Ishikawa (cell line): ENCODE measurements around the gene S100A4.

Experiments
- TF ChIP-seq, protein P1 (sequence below): IDR thresholded peaks from 2 replicates; pipeline ENCODE4 v1.6.1; 2012; ENCODE audit warnings: low read depth, mild to moderate bottlenecking
- TF ChIP-seq, protein P2 (sequence below): IDR thresholded peaks from 2 replicates; pipeline ENCODE4 v1.6.1; 2012

DNA sequence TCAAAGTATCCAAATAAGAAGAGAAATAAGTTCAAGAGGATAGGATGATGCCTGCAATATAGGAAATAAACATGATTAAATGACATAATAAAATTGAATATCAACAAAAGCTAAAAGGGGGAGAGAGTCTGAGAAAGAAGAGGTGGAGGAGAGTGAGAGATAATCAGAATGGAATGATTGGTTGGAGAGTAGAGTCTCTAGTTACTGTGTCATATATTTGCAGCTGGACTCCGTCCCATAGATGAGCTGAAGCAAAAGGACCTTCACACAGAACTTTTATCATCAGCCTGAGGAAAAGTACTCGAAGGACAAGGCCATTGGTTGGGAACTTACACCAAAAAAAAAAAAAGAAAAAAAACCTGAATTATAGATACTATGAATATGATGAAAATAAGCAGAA lies 42.9 kb upstream of the S100A4 start:
- TF ChIP-seq, protein P1, sequence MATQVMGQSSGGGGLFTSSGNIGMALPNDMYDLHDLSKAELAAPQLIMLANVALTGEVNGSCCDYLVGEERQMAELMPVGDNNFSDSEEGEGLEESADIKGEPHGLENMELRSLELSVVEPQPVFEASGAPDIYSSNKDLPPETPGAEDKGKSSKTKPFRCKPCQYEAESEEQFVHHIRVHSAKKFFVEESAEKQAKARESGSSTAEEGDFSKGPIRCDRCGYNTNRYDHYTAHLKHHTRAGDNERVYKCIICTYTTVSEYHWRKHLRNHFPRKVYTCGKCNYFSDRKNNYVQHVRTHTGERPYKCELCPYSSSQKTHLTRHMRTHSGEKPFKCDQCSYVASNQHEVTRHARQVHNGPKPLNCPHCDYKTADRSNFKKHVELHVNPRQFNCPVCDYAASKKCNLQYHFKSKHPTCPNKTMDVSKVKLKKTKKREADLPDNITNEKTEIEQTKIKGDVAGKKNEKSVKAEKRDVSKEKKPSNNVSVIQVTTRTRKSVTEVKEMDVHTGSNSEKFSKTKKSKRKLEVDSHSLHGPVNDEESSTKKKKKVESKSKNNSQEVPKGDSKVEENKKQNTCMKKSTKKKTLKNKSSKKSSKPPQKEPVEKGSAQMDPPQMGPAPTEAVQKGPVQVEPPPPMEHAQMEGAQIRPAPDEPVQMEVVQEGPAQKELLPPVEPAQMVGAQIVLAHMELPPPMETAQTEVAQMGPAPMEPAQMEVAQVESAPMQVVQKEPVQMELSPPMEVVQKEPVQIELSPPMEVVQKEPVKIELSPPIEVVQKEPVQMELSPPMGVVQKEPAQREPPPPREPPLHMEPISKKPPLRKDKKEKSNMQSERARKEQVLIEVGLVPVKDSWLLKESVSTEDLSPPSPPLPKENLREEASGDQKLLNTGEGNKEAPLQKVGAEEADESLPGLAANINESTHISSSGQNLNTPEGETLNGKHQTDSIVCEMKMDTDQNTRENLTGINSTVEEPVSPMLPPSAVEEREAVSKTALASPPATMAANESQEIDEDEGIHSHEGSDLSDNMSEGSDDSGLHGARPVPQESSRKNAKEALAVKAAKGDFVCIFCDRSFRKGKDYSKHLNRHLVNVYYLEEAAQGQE: no peak
- TF ChIP-seq, protein P2, sequence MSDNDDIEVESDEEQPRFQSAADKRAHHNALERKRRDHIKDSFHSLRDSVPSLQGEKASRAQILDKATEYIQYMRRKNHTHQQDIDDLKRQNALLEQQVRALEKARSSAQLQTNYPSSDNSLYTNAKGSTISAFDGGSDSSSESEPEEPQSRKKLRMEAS: no peak
